NCI-H1436 (cell line): ENCODE data around the gene PTGIS.

Experiments
- DNase-seq: peaks from one replicate; lab custom pipeline; 2025; lab: John Stamatoyannopoulos, UW

PTGIS gene

GRCh38 chr20:49560186-49560585 lies 7.8 kb downstream of the PTGIS start:
- DNase-seq: no peak

GRCh38 chr20:49559411-49560081 lies 8.4 kb downstream of the PTGIS start:
- DNase-seq: no peak

GRCh38 chr20:49558826-49559225 lies 9.1 kb downstream of the PTGIS start:
- no peak for DNase-seq

GRCh38 chr20:49557449-49557848 lies 10.5 kb downstream of the PTGIS start:
- no peak for DNase-seq

- no peak for DNase-seq
These were observed 11.3 kb downstream of the PTGIS start for GRCh38 chr20:49556621-49557020.

GRCh38 chr20:49549801-49550551 lies 18.0 kb downstream of the PTGIS start:
- DNase-seq: no peak

GRCh38 chr20:49548371-49548947 lies 19.5 kb downstream of the PTGIS start:
- no peak for DNase-seq

- no peak for DNase-seq
These were observed 22.4 kb downstream of the PTGIS start for GRCh38 chr20:49545572-49545971.

- no peak for DNase-seq
These were observed 23.4 kb downstream of the PTGIS start for GRCh38 chr20:49544535-49544934.

- DNase-seq: no peak
These were observed 24.0 kb downstream of the PTGIS start for GRCh38 chr20:49543858-49544437.

GRCh38 chr20:49543071-49543857 lies 24.7 kb downstream of the PTGIS start:
- DNase-seq: no peak

- no peak for DNase-seq
These were observed 25.4 kb downstream of the PTGIS start for GRCh38 chr20:49542514-49542991.

- peak; percentile 45 for DNase-seq
These were observed 26.0 kb downstream of the PTGIS start for GRCh38 chr20:49541733-49542513.

GRCh38 chr20:49540687-49541435 lies 27.1 kb downstream of the PTGIS start:
- no peak for DNase-seq

GRCh38 chr20:49540232-49540620 lies 27.7 kb downstream of the PTGIS start:
- no peak for DNase-seq

GRCh38 chr20:49539481-49540231 lies 28.3 kb downstream of the PTGIS start:
- DNase-seq: no peak

- no peak for DNase-seq
These were observed 29.0 kb downstream of the PTGIS start for GRCh38 chr20:49538950-49539349.

- peak; percentile 23 for DNase-seq
These were observed 33.7 kb downstream of the PTGIS start for GRCh38 chr20:49534255-49534712.

- no peak for DNase-seq
These were observed 35.5 kb downstream of the PTGIS start for GRCh38 chr20:49532285-49532946.
